Keratinocyte (primary cell): ENCODE results near the gene DHX34.

Experiments used
- EZH2 ChIP-seq: IDR thresholded peaks from one replicate; pipeline ENCODE4 v1.6.1; 2012; ENCODE audit warnings: inconsistent platforms, mild to moderate bottlenecking, low read length, moderate library complexity
- TF ChIP-seq, protein P1 (sequence below), 3 experiments: IDR thresholded peaks in 1 of 3; conservative IDR thresholded peaks in 1 of 3; optimal IDR thresholded peaks in 1 of 3; 2 replicates in 2 of 3; 3 replicates in 1 of 3; pipeline versions ENCODE3 to v1.5.1; 2011; ENCODE audit warnings: low read length in 3 of 3, mild to moderate bottlenecking in 3 of 3, moderate library complexity in 2 of 3, control low read depth in 1 of 3, inconsistent platforms in 1 of 3; ENCODE audit not compliant: insufficient read depth in 2 of 3; ENCODE audit errors: extremely low read depth in 1 of 3

DNA sequence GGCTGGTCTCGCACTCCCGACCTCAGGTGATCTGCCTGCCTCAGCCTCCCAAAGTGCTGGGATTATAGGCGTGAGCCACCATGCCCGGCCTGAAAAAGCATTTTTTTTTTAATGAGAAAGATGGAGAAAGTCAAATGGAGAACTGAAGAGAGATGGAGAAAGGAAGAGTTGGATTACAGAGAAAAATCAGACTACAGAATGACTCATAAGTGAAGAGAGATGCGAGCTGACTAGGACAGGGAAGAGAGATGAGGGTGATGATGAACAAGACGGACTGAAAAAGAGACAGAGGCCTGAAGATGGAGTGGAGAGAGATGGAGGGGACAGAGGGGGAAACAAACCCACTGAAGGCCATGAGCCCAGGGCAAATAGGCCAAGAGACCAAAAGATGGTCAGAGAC lies 1.5 kb downstream of the DHX34 start:
- TF ChIP-seq, protein P1, sequence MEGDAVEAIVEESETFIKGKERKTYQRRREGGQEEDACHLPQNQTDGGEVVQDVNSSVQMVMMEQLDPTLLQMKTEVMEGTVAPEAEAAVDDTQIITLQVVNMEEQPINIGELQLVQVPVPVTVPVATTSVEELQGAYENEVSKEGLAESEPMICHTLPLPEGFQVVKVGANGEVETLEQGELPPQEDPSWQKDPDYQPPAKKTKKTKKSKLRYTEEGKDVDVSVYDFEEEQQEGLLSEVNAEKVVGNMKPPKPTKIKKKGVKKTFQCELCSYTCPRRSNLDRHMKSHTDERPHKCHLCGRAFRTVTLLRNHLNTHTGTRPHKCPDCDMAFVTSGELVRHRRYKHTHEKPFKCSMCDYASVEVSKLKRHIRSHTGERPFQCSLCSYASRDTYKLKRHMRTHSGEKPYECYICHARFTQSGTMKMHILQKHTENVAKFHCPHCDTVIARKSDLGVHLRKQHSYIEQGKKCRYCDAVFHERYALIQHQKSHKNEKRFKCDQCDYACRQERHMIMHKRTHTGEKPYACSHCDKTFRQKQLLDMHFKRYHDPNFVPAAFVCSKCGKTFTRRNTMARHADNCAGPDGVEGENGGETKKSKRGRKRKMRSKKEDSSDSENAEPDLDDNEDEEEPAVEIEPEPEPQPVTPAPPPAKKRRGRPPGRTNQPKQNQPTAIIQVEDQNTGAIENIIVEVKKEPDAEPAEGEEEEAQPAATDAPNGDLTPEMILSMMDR (optimal IDR thresholded peaks at IDR 0.05 in 1 of 3, IDR thresholded peaks at IDR 0.05 in 1 of 3, conservative IDR thresholded peaks at IDR 0.05 in 1 of 3; ENCODE audit: extremely low read depth in 1 of 3, insufficient read depth in 2 of 3, low read length in 3 of 3), result no peak
- no peak for TF ChIP-seq EZH2
